Left lung (tissue), 10 donors: ENCODE measurements around the gene HMG20B. TPM values are rescaled to one million over a fixed set of nuclear protein-coding genes. Genes with fewer than 3 reads are reported as not detected.
"Not testable (repeated sequence)": the region's sequence is repeated elsewhere in the genome, so short reads cannot be mapped to it uniquely, and the experiment has no call there.

Experiments
- ATAC-seq: fragments of 200-7000 bp; cut with Tn5 transposase; one replicate; pipeline ENCODE4 v1.9.1; 2020; ENCODE audit warnings: moderate library complexity
- DNase-seq, 4 donors: peaks; one replicate each; pipeline ENCODE4 v3.0.0-alpha.2; 2013 to 2020
- H3K27ac ChIP-seq, 2 donors: fragments of 200-600 bp; sonication (generic) in 1 of 2; one replicate each; pipeline versions ENCODE4 v1.5.0 to v1.8.0; 2020 to 2021
- H3K27me3 ChIP-seq, 2 donors: fragments of 200-600 bp; sonication (generic) in 1 of 2; one replicate each; pipeline versions ENCODE4 v1.5.0 to v1.8.0; 2020 to 2021
- H3K36me3 ChIP-seq, 2 donors: fragments of 200-600 bp; sonication (generic) in 1 of 2; one replicate each; pipeline versions ENCODE4 v1.5.0 to v1.8.0; 2020 to 2021
- H3K4me1 ChIP-seq, 2 donors: fragments of 200-600 bp; one replicate each; pipeline ENCODE4 v1.8.0; 2021
- H3K4me3 ChIP-seq, 2 donors: fragments of 200-600 bp; sonication (generic) in 1 of 2; one replicate each; pipeline versions ENCODE4 v1.5.0 to v1.8.0; 2020 to 2021; ENCODE audit warnings: mild to moderate bottlenecking in 1 of 2
- H3K9me3 ChIP-seq, 2 donors: fragments of 200-600 bp; sonication (generic) in 1 of 2; one replicate each; pipeline versions ENCODE4 v1.5.0 to v1.8.0; 2020 to 2021
- intact Hi-C, 2 donors: fragments of 100-400 bp; cut with DNase I; formaldehyde crosslinking; loops; one replicate each; pipeline versions ENCODE4 v1.11.2 to v1.14.2; 2022
- polyA plus RNA-seq, 6 donors: library from polyadenylated mRNA; unstranded; fragments of 120-200 nt; gene quantifications; one replicate each; pipeline ENCODE4 v1.2.1, GENCODE V29; 2013; ENCODE audit not compliant: insufficient read length in 6 of 6
- total RNA-seq, 2 donors: library from RNA; stranded (reverse); fragmentation: NEBNext Ultra II Directional; extraction: Animal tissue kit (Norgen Biotek cat#: 25700); gene quantifications; one replicate each; pipeline ENCODE4 v1.2.1, GENCODE V29; 2021
- TF ChIP-seq, protein P1 (sequence below), 2 donors: fragments of 200-600 bp; sonication (generic) in 1 of 2; IDR thresholded peaks; one replicate each; pipeline versions ENCODE4 v1.5.0 to v1.8.0; 2021; ENCODE audit warnings: antibody characterized with exemption in 2 of 2
- donor health status: DM: no; HTN: yes; CAD: no.
- donor health status: DM: no; HTN: no; CAD: no.

The HMG20B gene
- total and polyA plus RNA-seq, 8 donors = 50.9 to 104 (median 87.0) TPM

DNA sequence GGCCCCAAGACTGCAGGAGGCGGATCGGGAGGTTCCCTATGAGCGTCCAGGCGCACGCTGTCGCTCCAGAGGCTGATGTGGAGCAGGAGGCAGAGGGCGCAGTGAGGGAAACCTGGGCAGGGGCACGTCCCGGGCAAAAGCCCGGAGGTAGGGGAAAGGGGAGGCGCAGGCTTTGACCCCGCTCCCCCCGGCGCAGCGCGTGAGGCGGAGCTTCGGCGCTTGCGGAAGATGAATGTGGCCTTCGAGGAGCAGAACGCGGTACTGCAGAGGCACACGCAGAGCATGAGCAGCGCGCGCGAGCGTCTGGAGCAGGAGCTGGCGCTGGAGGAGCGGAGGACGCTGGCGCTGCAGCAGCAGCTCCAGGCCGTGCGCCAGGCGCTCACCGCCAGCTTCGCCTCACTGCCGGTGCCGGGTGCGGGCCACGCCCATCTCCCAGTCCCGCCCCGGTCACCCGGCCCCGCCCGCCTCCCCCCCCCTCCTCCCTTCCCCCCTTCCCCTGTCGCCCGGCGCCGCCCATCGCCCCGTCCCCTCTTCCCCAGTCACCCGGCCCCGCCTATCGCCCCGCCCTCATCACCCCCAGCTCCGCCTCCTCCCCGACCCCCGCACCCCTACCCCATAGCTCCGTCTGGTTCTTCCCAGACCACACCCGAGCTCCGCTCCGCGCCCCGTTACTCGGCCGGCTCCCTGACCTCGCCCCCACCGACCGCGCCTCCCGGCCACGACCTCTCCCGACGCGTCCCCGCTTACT lies 4.1 kb downstream of the HMG20B start:
- TF ChIP-seq, protein P1, sequence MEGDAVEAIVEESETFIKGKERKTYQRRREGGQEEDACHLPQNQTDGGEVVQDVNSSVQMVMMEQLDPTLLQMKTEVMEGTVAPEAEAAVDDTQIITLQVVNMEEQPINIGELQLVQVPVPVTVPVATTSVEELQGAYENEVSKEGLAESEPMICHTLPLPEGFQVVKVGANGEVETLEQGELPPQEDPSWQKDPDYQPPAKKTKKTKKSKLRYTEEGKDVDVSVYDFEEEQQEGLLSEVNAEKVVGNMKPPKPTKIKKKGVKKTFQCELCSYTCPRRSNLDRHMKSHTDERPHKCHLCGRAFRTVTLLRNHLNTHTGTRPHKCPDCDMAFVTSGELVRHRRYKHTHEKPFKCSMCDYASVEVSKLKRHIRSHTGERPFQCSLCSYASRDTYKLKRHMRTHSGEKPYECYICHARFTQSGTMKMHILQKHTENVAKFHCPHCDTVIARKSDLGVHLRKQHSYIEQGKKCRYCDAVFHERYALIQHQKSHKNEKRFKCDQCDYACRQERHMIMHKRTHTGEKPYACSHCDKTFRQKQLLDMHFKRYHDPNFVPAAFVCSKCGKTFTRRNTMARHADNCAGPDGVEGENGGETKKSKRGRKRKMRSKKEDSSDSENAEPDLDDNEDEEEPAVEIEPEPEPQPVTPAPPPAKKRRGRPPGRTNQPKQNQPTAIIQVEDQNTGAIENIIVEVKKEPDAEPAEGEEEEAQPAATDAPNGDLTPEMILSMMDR (IDR thresholded peaks at IDR 0.05) = no peak
- H3K27ac ChIP-seq = peak overlapping the region in 1 of 2 donors; percentile 7
- DNase-seq (peak in 3 of 4 donors; percentile 54 to 86 (median 83)), ATAC-seq (no peak)
- intact Hi-C loops = no loop called here
- H3K4me3 ChIP-seq = peak overlapping the region in 1 of 2 donors; percentile 36
- H3K36me3 ChIP-seq = peaks cover 0 to 16% of the 10 kb centered on the region in 2 donors
- H3K27me3 ChIP-seq = no peaks in the 10 kb centered on the region
- no peaks in the 10 kb centered on the region for H3K9me3 ChIP-seq
- peaks cover 0 to 26% of the 10 kb centered on the region in 2 donors for H3K4me1 ChIP-seq

DNA sequence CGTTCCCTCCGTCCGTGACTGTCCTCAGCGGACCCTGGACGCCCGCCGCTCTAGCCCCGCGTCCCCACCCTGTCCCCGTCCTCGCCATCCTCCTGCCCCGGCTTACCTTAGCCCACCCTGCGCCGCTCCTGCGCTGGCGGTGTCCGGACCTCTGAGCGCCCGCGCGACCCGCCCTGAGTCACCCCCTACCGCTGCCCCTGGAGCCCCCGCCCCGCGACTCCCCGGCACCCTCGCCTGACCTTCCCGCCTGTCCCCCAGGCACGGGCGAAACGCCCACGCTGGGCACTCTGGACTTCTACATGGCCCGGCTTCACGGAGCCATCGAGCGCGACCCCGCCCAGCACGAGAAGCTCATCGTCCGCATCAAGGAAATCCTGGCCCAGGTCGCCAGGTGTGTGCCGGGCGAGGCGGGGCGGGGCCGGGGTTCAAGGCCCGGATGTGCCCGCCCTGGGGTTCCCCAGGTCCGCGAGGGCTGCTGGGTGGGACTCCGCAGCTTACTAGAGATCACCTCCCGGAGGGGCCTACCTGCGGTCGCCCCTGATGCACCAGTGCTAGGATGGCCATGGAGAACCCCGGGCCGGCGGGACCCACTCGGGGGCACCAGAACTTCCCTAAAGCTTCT lies 5.1 kb downstream of the HMG20B start:
- Histone ChIP-seq H3K4me1 (peaks cover 0 to 21% of the 10 kb centered on the region in 2 donors), H3K9me3 (no peaks in the 10 kb centered on the region), H3K27me3 (no peaks in the 10 kb centered on the region), H3K27ac (no peak overlapping the region), H3K4me3 (no peak overlapping the region), H3K36me3 (peaks cover 0 to 16% of the 10 kb centered on the region in 2 donors)
- TF ChIP-seq, protein P1 (IDR thresholded peaks at IDR 0.05) = no peak
- DNase-seq (peak in 1 of 4 donors; percentile 76), ATAC-seq (no peak)
- intact Hi-C loops = no loop called here

DNA sequence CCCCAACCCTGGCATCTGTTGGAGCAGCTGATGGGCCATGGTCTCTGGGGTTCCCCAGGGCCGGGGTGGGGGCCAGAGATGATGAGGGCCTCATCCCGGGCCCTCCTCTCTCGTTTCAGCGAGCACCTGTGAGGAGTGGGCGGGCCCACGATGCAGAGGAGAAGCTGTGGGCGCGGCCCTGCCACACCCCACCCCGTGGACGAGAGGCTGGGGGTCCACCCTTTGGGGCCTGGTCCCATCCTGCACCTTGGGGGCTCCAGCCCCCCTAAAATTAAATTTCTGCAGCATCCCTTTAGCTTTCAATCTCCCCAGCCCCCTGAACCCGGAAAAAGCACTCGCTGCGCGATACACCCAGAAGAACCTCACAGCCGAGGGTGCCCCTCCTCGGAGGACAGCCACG lies 5.6 kb downstream of the HMG20B start:
- Histone ChIP-seq H3K4me3 (no peak overlapping the region), H3K9me3 (no peaks in the 10 kb centered on the region), H3K4me1 (peaks cover 0 to 20% of the 10 kb centered on the region in 2 donors), H3K27me3 (no peaks in the 10 kb centered on the region), H3K27ac (no peak overlapping the region), H3K36me3 (peaks cover 0 to 16% of the 10 kb centered on the region in 2 donors)
- DNase-seq (no peak), ATAC-seq (no peak)
- intact Hi-C loops = no loop called here
- TF ChIP-seq, protein P1 (IDR thresholded peaks at IDR 0.05) = no peak

DNA sequence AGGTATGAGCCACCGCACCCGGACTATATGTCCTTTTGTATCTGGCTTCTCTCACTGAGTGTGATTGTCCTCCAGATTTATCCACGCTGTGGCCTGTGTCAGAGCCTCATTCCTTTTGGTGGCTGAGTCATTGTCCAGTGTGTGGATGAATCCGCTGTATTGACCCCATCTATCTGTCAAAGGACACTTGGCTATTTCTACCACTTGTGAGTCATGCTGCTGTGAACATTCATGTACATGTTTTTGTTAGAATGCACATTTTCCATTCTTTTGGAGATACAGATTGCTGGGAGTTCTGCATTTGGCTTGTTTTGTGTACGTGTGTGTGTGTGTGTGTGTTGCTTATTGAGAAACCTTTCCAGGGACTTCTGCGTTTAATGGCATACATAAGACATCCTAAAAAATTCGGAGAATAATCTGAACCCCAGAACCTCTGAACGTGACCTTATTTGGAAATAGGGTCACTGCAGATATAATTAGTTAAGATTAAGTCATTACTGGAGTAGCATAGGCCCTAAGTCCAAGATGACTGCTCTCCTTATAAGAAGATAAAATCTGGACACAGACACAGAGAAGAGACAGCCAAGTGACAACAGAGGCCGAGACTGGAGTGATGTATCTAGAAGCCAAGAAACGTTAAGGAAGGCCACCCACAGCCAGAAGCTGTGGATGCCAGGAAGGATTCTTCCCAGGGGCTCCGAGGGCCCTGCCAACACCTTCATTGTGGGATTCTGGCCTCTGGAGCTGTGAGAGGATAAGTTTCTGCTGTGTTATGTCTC lies 7.6 kb downstream of the HMG20B start:
- H3K27ac ChIP-seq = peak overlapping the region; percentile 7 to 66
- peak in 2 of 4 donors; percentile 81 to 88 for DNase-seq
- TF ChIP-seq, protein P1 (IDR thresholded peaks at IDR 0.05) = no peak
- intact Hi-C loops = no loop called here
- H3K9me3 ChIP-seq = no peaks in the 10 kb centered on the region
- no peak overlapping the region for H3K4me3 ChIP-seq
- H3K27me3 ChIP-seq = peaks cover 6 to 19% of the 10 kb centered on the region in 2 donors
- peaks cover 0 to 16% of the 10 kb centered on the region in 2 donors for H3K36me3 ChIP-seq
- H3K4me1 ChIP-seq = peaks cover 0 to 14% of the 10 kb centered on the region in 2 donors
- peak; percentile 46 for ATAC-seq

DNA sequence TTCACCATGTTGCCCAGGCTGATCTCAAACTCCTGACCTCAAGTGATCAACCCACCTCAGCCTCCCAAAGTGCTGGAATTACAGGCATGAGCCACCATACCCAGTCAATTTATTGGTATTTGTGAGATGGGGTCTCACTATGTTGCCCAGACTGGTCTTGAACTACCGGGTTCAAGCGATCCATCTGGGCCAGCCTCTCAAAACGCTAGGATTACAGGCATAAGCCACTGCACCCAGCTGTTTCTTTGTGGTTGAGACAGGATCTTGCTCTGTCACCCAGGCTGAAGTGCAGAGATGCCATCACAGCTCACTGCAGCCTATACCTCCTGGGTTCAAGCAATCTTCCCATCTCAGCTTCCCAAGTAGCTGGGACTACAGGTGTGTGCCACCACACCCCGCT lies 9.0 kb downstream of the HMG20B start:
- H3K4me1 ChIP-seq, intact Hi-C loops, H3K4me3 ChIP-seq, H3K27ac ChIP-seq, H3K36me3 ChIP-seq, H3K9me3 ChIP-seq, DNase-seq, ATAC-seq: not testable (repeated sequence)
- peaks cover 14 to 34% of the 10 kb centered on the region in 2 donors for H3K27me3 ChIP-seq

DNA sequence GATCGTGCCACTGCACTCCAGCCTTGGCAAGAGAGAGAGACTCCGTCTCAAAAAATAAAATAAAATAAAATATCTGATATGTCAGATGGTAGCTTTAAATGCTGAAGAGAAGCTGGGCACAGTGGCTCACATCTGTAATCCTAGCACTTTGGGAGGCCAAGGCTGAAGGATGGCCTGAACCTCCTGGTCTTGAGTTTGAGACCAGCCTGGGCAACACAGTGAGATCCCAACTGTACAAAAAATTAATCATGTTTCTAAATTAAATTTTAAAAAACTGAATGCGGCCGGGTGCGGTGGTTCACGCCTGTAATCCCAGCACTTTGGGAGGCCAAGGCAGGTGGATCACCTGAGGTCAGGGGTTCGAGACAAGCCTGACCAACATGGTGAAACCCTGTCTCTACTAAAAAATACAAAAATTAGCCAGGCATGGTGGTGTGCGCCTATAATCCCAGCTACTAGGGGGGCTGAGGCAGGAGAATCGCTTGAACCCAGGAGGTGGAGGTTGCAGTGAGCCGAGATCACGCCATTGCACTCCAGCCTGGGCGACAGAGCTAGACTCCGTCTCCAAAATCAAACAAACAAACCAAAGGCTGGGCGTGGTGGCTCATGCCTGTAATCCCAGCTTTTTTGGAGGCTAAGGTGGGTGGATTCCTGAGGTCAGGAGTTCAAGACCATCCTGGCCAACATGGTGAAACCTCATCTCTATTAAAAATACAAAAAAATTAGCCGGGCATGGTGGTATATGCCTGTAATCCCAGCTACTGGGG lies 11.5 kb downstream of the HMG20B start:
- intact Hi-C loops, H3K36me3 ChIP-seq, H3K9me3 ChIP-seq, DNase-seq, H3K4me3 ChIP-seq, H3K27ac ChIP-seq, ATAC-seq, H3K4me1 ChIP-seq: not testable (repeated sequence)
- H3K27me3 ChIP-seq = peaks cover 14 to 37% of the 10 kb centered on the region in 2 donors
